Neural progenitor cell (in vitro differentiated cells): ENCODE data around the gene CD244. TPM values are rescaled to one million over a fixed set of nuclear protein-coding genes. Genes with fewer than 3 reads are reported as not detected.

Experiments
- DNase-seq: peaks from one replicate; pipeline ENCODE4 v3.0.0-alpha.2; 2016; ENCODE audit warnings: low spot score
- H2AFZ ChIP-seq: fragments of 200-600 bp; sonication (generic); replicated peaks from 2 replicates; pipeline ENCODE4 v1.6.1; 2016; ENCODE audit warnings: antibody characterized with exemption
- H3F3A ChIP-seq: fragments of 200-600 bp; sonication (generic); 2 replicates; pipeline ENCODE4 v1.6.1; 2016; ENCODE audit warnings: antibody characterized with exemption, low read depth
- H3K27ac ChIP-seq: fragments of 200-600 bp; sonication (generic); 2 replicates; pipeline ENCODE4 v1.5.1; 2016; ENCODE audit warnings: mild to moderate bottlenecking
- H3K27me3 ChIP-seq: fragments of 200-600 bp; sonication (generic); 2 replicates; pipeline ENCODE4 v1.6.1; 2016; ENCODE audit warnings: mild to moderate bottlenecking, moderate library complexity
- H3K36me3 ChIP-seq: fragments of 200-600 bp; sonication (generic); 2 replicates; pipeline ENCODE4 v1.5.1; 2016
- H3K4me1 ChIP-seq: fragments of 200-600 bp; sonication (generic); 2 replicates; pipeline ENCODE4 v1.6.1; 2016; ENCODE audit warnings: mixed run types
- H3K4me2 ChIP-seq: fragments of 200-600 bp; sonication (generic); 2 replicates; pipeline ENCODE4 v1.6.1; 2016
- H3K4me3 ChIP-seq: fragments of 200-600 bp; sonication (generic); 2 replicates; pipeline ENCODE4 v1.5.1; 2016
- H3K79me2 ChIP-seq: fragments of 200-600 bp; sonication (generic); 2 replicates; pipeline ENCODE4 v1.6.1; 2016; ENCODE audit warnings: low read depth
- H3K9ac ChIP-seq: fragments of 200-600 bp; sonication (generic); 2 replicates; pipeline ENCODE4 v1.6.1; 2016
- H3K9me3 ChIP-seq: fragments of 200-600 bp; sonication (generic); 2 replicates; pipeline ENCODE4 v1.5.1; 2016; ENCODE audit warnings: low read depth
- H4K20me1 ChIP-seq: fragments of 200-600 bp; sonication (generic); 2 replicates; pipeline ENCODE4 v1.6.1; 2016; ENCODE audit warnings: low read depth
- H3K27ac Mint-ChIP-seq: 3 replicates; pipeline ENCODE4 v1.8.0; 2021; ENCODE audit warnings: mixed read lengths
- H3K27me3 Mint-ChIP-seq: 2 replicates; pipeline ENCODE4 v1.8.0; 2022; ENCODE audit warnings: low read depth, mild to moderate bottlenecking, inconsistent platforms, moderate library complexity, mixed read lengths; ENCODE audit not compliant: insufficient read depth
- H3K36me3 Mint-ChIP-seq: 3 replicates; pipeline ENCODE4 v1.8.0; 2021; ENCODE audit warnings: mixed read lengths
- H3K4me1 Mint-ChIP-seq: 3 replicates; pipeline ENCODE4 v1.8.0; 2021; ENCODE audit warnings: mixed read lengths
- H3K4me3 Mint-ChIP-seq: 3 replicates; pipeline ENCODE4 v1.8.0; 2021; ENCODE audit warnings: mild to moderate bottlenecking, moderate library complexity, mixed read lengths
- H3K9me3 Mint-ChIP-seq: 3 replicates; pipeline ENCODE4 v1.8.0; 2020; ENCODE audit warnings: mixed read lengths
- EZH2 ChIP-seq: fragments of 200-600 bp; sonication (generic); IDR thresholded peaks from 2 replicates; pipeline ENCODE4 v1.6.1; 2017; ENCODE audit warnings: antibody characterized with exemption, mild to moderate bottlenecking, moderate library complexity
- EZH2phosphoT487 ChIP-seq: fragments of 200-600 bp; sonication (generic); IDR thresholded peaks from 2 replicates; pipeline ENCODE4 v1.6.1; 2017; ENCODE audit warnings: antibody characterized with exemption
- total RNA-seq: library from RNA; depleted of rRNA; stranded (reverse); fragments of >200 nt; gene quantifications from 2 replicates; pipeline ENCODE4 v1.2.3, GENCODE V29; 2015; ENCODE audit warnings: low replicate concordance
- TF ChIP-seq, protein P1 (sequence below): fragments of 200-600 bp; sonication (generic); IDR thresholded peaks from 2 replicates; pipeline ENCODE4 v1.5.1; 2017; ENCODE audit warnings: antibody characterized with exemption, mild to moderate bottlenecking

CD244 gene
- total RNA-seq, 1 donor from 2014 or later: not detected

DNA sequence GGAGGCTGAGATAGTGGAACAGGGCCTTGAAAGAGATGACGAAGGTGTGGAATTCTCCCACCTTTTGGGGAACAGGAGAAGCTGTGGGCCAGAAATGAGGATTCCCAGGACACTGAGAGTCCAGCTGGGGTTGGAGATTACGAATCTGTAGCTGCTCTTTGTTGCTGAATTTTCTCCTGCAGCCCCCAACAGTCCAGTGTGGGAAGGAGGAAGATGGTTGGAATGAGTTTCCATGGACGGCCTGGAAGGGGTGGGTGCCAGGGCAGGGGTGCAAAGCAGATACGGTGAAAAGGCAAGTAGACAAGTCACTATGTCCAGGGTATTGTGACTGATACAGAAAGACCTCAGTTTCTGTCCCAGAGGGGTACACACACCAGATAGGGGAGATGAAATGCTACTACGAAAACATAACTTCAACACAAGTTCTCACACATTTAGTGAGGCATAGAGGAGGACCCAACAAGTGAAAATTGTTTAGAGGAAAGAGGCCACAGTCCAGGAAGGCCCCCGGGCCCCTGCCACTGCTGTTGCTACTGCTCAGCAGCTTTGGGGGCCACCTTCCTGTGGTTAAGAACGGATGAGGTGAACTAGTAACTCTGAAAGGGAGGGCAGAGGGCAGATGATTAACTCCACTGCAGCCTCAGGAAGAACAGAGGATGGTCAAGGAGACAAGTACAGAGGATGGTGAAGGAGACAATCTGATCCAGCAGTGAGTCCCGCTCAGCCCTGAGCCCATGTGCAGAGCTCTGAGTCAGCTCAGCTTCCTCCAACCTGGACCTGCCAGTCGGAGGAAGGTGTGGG is 7.3 kb downstream of the CD244 start:
- H3K9ac ChIP-seq: no peak overlapping the region
- H3K36me3 ChIP-seq: no peaks in the 10 kb centered on the region
- H2AFZ ChIP-seq: no peak overlapping the region

DNA sequence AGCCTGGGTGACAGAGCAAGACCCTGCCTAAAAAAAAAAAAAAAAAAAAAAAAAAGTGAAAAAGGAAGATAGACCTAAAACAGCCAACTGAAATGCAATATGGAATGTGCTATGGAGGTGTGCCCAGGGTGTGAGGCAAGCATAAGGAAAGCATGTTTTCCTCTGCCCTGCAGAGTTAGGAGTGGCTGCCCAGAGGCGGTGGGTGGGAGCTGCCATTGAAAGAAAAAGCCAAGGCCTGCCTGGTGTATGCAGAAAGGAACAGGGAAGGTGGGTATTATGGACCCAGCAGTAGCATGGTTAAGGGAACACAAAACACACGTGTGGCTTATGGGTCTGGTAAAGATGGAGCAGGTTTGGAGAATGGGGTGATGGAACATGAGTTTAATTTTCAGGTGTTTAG is 8.9 kb downstream of the CD244 start:
- Histone ChIP-seq H3K9me3 (no peaks in the 10 kb centered on the region), H2AFZ (no peak overlapping the region), H3K4me1 (no peaks in the 10 kb centered on the region), H3K79me2 (no peaks in the 10 kb centered on the region), H3K4me3 (no peak overlapping the region), H3K4me2 (no peak overlapping the region), H4K20me1 (no peaks in the 10 kb centered on the region), H3F3A (no peaks in the 10 kb centered on the region), H3K27me3 (no peaks in the 10 kb centered on the region), H3K36me3 (no peaks in the 10 kb centered on the region), H3K9ac (no peak overlapping the region), H3K27ac (no peak overlapping the region)
- Mint-ChIP-seq H3K36me3 (no peaks in the 10 kb centered on the region), H3K27ac (no peak overlapping the region), H3K4me1 (no peaks in the 10 kb centered on the region), H3K9me3 (no peaks in the 10 kb centered on the region), H3K27me3 (peaks cover 5% of the 10 kb centered on the region), H3K4me3 (no peak overlapping the region)
- DNase-seq: no peak
- TF ChIP-seq EZH2: no peak
- TF ChIP-seq EZH2phosphoT487: no peak
- TF ChIP-seq, protein P1, sequence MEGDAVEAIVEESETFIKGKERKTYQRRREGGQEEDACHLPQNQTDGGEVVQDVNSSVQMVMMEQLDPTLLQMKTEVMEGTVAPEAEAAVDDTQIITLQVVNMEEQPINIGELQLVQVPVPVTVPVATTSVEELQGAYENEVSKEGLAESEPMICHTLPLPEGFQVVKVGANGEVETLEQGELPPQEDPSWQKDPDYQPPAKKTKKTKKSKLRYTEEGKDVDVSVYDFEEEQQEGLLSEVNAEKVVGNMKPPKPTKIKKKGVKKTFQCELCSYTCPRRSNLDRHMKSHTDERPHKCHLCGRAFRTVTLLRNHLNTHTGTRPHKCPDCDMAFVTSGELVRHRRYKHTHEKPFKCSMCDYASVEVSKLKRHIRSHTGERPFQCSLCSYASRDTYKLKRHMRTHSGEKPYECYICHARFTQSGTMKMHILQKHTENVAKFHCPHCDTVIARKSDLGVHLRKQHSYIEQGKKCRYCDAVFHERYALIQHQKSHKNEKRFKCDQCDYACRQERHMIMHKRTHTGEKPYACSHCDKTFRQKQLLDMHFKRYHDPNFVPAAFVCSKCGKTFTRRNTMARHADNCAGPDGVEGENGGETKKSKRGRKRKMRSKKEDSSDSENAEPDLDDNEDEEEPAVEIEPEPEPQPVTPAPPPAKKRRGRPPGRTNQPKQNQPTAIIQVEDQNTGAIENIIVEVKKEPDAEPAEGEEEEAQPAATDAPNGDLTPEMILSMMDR: no peak

More for the DNA sequence above, 7.3 kb downstream of the CD244 start:
- Mint-ChIP-seq H3K27ac (no peak overlapping the region), H3K36me3 (no peaks in the 10 kb centered on the region), H3K4me3 (no peak overlapping the region), H3K4me1 (no peaks in the 10 kb centered on the region), H3K27me3 (peaks cover 5% of the 10 kb centered on the region), H3K9me3 (no peaks in the 10 kb centered on the region)
- Histone ChIP-seq H3F3A (no peaks in the 10 kb centered on the region), H3K4me2 (no peak overlapping the region), H3K9me3 (no peaks in the 10 kb centered on the region), H3K27me3 (no peaks in the 10 kb centered on the region), H4K20me1 (no peaks in the 10 kb centered on the region), H3K4me3 (no peak overlapping the region), H3K79me2 (no peaks in the 10 kb centered on the region), H3K4me1 (no peaks in the 10 kb centered on the region), H3K27ac (no peak overlapping the region)
- TF ChIP-seq EZH2 (no peak), EZH2phosphoT487 (no peak)
- TF ChIP-seq, protein P1: no peak
- DNase-seq: no peak

DNA sequence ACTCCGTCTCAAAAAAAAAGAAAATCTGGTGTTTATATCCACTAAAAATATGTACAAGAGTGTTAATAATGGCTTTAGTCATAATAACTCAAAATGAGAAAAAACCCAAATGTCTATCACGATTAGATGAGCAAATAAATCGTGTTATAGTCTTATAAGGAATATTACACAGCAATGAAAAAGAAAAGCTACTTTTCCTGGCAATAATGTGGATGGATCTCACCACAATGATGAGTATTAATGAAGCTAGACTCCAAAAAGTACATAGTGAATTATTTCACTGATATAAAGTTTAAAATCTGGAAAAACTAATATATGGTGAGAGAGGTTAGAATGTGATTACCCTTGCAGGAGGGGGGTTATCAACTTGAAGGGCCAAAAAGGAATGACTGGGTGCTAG is 9.7 kb downstream of the CD244 start:
- Mint-ChIP-seq H3K4me1 (no peaks in the 10 kb centered on the region), H3K4me3 (no peak overlapping the region), H3K27ac (no peak overlapping the region), H3K9me3 (no peaks in the 10 kb centered on the region), H3K36me3 (no peaks in the 10 kb centered on the region), H3K27me3 (peaks cover 5% of the 10 kb centered on the region)
- Histone ChIP-seq H3K27me3 (no peaks in the 10 kb centered on the region), H3F3A (no peaks in the 10 kb centered on the region), H2AFZ (no peak overlapping the region), H3K4me3 (no peak overlapping the region), H3K9ac (no peak overlapping the region), H4K20me1 (no peaks in the 10 kb centered on the region), H3K36me3 (no peaks in the 10 kb centered on the region), H3K4me1 (no peaks in the 10 kb centered on the region), H3K27ac (no peak overlapping the region), H3K4me2 (no peak overlapping the region), H3K9me3 (no peaks in the 10 kb centered on the region), H3K79me2 (no peaks in the 10 kb centered on the region)
- DNase-seq: no peak
- TF ChIP-seq EZH2phosphoT487 (no peak), EZH2 (no peak)
- TF ChIP-seq, protein P1: no peak
